H1 (cell line): ENCODE results near the gene KCNA1. TPM values are rescaled to one million over a fixed set of nuclear protein-coding genes. Genes with fewer than 3 reads are reported as not detected.

Experiments
- CTCF ChIA-PET: fragments of 300-600 bp; sonication (Branson Sonifier 250); formaldehyde crosslinking; loops from one replicate; lab custom pipeline; 2021; ENCODE audit not compliant: partially characterized antibody; lab: Charles Lee
- POLR2A ChIA-PET: fragments of 300-600 bp; sonication (Branson Sonifier 250); formaldehyde crosslinking; loops from one replicate; lab custom pipeline; 2021; ENCODE audit warnings: inconsistent platforms; ENCODE audit not compliant: partially characterized antibody; lab: Charles Lee
- DNase-seq, 2 experiments: peaks; one replicate each; pipeline versions ENCODE4 v3.0.0 to v3.0.0-alpha.2; 2010 to 2022; ENCODE audit warnings: low spot score in 2 of 2, low read depth in 1 of 2, mixed read lengths in 1 of 2
- FAIRE-seq: peaks from 2 replicates; lab custom pipeline; 2011; peaks lifted over from hg19 to GRCh38; lab: Jason Lieb, UNC
- H2AFZ ChIP-seq: 2 replicates; pipeline ENCODE4 v1.8.1; 2012; ENCODE audit warnings: low read length, inconsistent platforms
- H2AK5ac ChIP-seq: 2 replicates; pipeline ENCODE4 v1.6.1; 2013; ENCODE audit warnings: low read depth, low read length
- H2BK120ac ChIP-seq: replicated peaks from 2 replicates; pipeline ENCODE3; 2013; ENCODE audit warnings: low read depth, low read length, inconsistent platforms
- H2BK12ac ChIP-seq: 2 replicates; pipeline ENCODE4 v1.6.1; 2013; ENCODE audit warnings: low read depth, low read length
- H2BK15ac ChIP-seq: 2 replicates; pipeline ENCODE4 v1.6.1; 2013; ENCODE audit warnings: low read length
- H2BK20ac ChIP-seq: 2 replicates; pipeline ENCODE4 v1.6.1; 2013; ENCODE audit warnings: low read length
- H2BK5ac ChIP-seq: 2 replicates; pipeline ENCODE4 v1.6.1; 2013; ENCODE audit warnings: low read depth, low read length
- H3K14ac ChIP-seq: 2 replicates; pipeline ENCODE4 v1.6.1; 2013; ENCODE audit warnings: inconsistent platforms; ENCODE audit not compliant: insufficient read length
- H3K18ac ChIP-seq: 2 replicates; pipeline ENCODE4 v1.6.1; 2013; ENCODE audit warnings: low read length; ENCODE audit errors: extremely low read depth
- H3K23ac ChIP-seq: 2 replicates; pipeline ENCODE4 v1.6.1; 2013; ENCODE audit warnings: inconsistent platforms; ENCODE audit not compliant: insufficient read length
- H3K23me2 ChIP-seq: 2 replicates; pipeline ENCODE4 v1.6.1; 2013; ENCODE audit warnings: low read depth, low read length
- H3K27ac ChIP-seq: 2 replicates; pipeline ENCODE4 v1.6.1; 2011; ENCODE audit warnings: low read depth, low read length, inconsistent platforms
- H3K27me3 ChIP-seq, 4 experiments: replicated peaks in 1 of 4; 1 replicate in 1 of 4; 2 replicates in 3 of 4; pipeline versions ENCODE4 v1.6.1 to v1.8.1; 2011 to 2013; ENCODE audit warnings: low read length in 3 of 4, mild to moderate bottlenecking in 3 of 4, inconsistent platforms in 2 of 4, mixed read lengths in 2 of 4, moderate library complexity in 1 of 4; ENCODE audit not compliant: control insufficient read depth in 3 of 4, insufficient read depth in 3 of 4; ENCODE audit errors: extremely low read depth in 1 of 4
- H3K36me3 ChIP-seq, 4 experiments: 2 replicates each; pipeline versions ENCODE4 v1.6.1 to v1.8.1; 2011 to 2013; ENCODE audit warnings: mild to moderate bottlenecking in 4 of 4, low read length in 3 of 4, moderate library complexity in 2 of 4, control low read depth in 1 of 4, inconsistent platforms in 1 of 4; ENCODE audit not compliant: insufficient read depth in 4 of 4, control insufficient read depth in 2 of 4
- H3K4ac ChIP-seq: replicated peaks from 2 replicates; pipeline ENCODE3; 2013; ENCODE audit warnings: low read length, low read depth, mixed read lengths, inconsistent platforms; ENCODE audit not compliant: insufficient read length
- H3K4me1 ChIP-seq, 4 experiments: replicated peaks in 1 of 4; 1 replicate in 1 of 4; 2 replicates in 3 of 4; pipeline versions ENCODE4 v1.6.1 to v1.8.1; 2011 to 2013; ENCODE audit warnings: low read length in 3 of 4, inconsistent platforms in 2 of 4, mixed read lengths in 1 of 4; ENCODE audit not compliant: insufficient read depth in 4 of 4, control insufficient read depth in 3 of 4
- H3K4me2 ChIP-seq, 2 experiments: 2 replicates each; pipeline versions ENCODE4 v1.6.1 to v1.8.1; 2011 to 2013; ENCODE audit warnings: low read depth in 2 of 2, low read length in 2 of 2, control low read depth in 1 of 2, inconsistent platforms in 1 of 2, mild to moderate bottlenecking in 1 of 2; ENCODE audit not compliant: insufficient read depth in 1 of 2
- H3K4me3 ChIP-seq, 4 experiments: fragments of 200-600, 300-600 bp in 1 of 4; sonication (generic), shearing (Covaris generic), sonication (Bioruptor Twin) in 1 of 4; 2 replicates each; pipeline versions ENCODE4 v1.5.1 to v1.8.1; 2011 to 2016; ENCODE audit warnings: low read length in 4 of 4, low read depth in 3 of 4, control low read depth in 2 of 4, inconsistent platforms in 2 of 4, mild to moderate bottlenecking in 2 of 4, mixed read lengths in 1 of 4, moderate library complexity in 1 of 4; ENCODE audit not compliant: insufficient read depth in 2 of 4; ENCODE audit errors: extremely low read depth in 1 of 4
- H3K56ac ChIP-seq: replicated peaks from 2 replicates; pipeline ENCODE3; 2013; ENCODE audit warnings: low read depth, mild to moderate bottlenecking, mixed read lengths, low read length, inconsistent platforms; ENCODE audit not compliant: insufficient read length
- H3K79me1 ChIP-seq: 2 replicates; pipeline ENCODE4 v1.6.1; 2013; ENCODE audit warnings: low read depth, low read length, control low read depth
- H3K79me2 ChIP-seq, 2 experiments: 2 replicates each; pipeline versions ENCODE4 v1.6.1 to v1.8.1; 2012 to 2013; ENCODE audit warnings: low read length in 2 of 2, mild to moderate bottlenecking in 2 of 2, inconsistent platforms in 1 of 2; ENCODE audit not compliant: insufficient read depth in 2 of 2, control insufficient read depth in 1 of 2
- H3K9ac ChIP-seq, 4 experiments: replicated peaks in 1 of 4; 1 replicate in 1 of 4; 2 replicates in 3 of 4; pipeline versions ENCODE4 v1.6.1 to v1.8.1; 2011 to 2013; ENCODE audit warnings: low read depth in 3 of 4, low read length in 3 of 4, control low read depth in 2 of 4, mild to moderate bottlenecking in 2 of 4, moderate library complexity in 2 of 4, inconsistent platforms in 1 of 4; ENCODE audit errors: extremely low read depth in 1 of 4
- H3K9me3 ChIP-seq, 2 experiments: 2 replicates each; pipeline versions ENCODE4 v1.6.1 to v1.8.1; 2012 to 2013; ENCODE audit warnings: mild to moderate bottlenecking in 2 of 2, moderate library complexity in 2 of 2, control low read depth in 1 of 2, inconsistent platforms in 1 of 2, low read depth in 1 of 2, low read length in 1 of 2, mixed read lengths in 1 of 2; ENCODE audit not compliant: insufficient read depth in 2 of 2
- H4K20me1 ChIP-seq, 2 experiments: replicated peaks in 1 of 2; 2 replicates each; pipeline versions ENCODE3 to v1.8.1; 2011 to 2013; ENCODE audit warnings: inconsistent platforms in 2 of 2, low read length in 2 of 2, mild to moderate bottlenecking in 1 of 2; ENCODE audit not compliant: insufficient read depth in 2 of 2, control insufficient read depth in 1 of 2
- H4K5ac ChIP-seq: 2 replicates; pipeline ENCODE4 v1.6.1; 2013; ENCODE audit warnings: low read length, low read depth, mixed read lengths, inconsistent platforms; ENCODE audit not compliant: insufficient read length
- H4K8ac ChIP-seq: 2 replicates; pipeline ENCODE4 v1.8.0; 2013; ENCODE audit warnings: mild to moderate bottlenecking, moderate library complexity, low read length, inconsistent platforms; ENCODE audit not compliant: insufficient read depth; ENCODE audit errors: extremely low read depth
- H4K91ac ChIP-seq: replicated peaks from 2 replicates; pipeline ENCODE3; 2013; ENCODE audit warnings: low read length, mixed read lengths, inconsistent platforms; ENCODE audit not compliant: insufficient read length
- EP300 ChIP-seq, 2 experiments: IDR thresholded peaks; 1 replicate in 1 of 2; 2 replicates in 1 of 2; pipeline ENCODE4 v1.6.1; 2011 to 2012; ENCODE audit warnings: low read depth in 2 of 2, low read length in 2 of 2, mild to moderate bottlenecking in 2 of 2, borderline replicate concordance in 1 of 2, inconsistent platforms in 1 of 2, moderate library complexity in 1 of 2
- HDAC6 ChIP-seq: IDR thresholded peaks from one replicate; pipeline ENCODE4 v1.7.1; 2012; ENCODE audit warnings: low read depth, mild to moderate bottlenecking, inconsistent platforms, low read length, moderate library complexity
- WGBS, 2 experiments: shearing (Covaris generic) in 1 of 2; methylation state at CpG; one replicate each; pipeline versions ENCODE4 v1.1.6 to v1.1.7; 2013 to 2015; ENCODE audit warnings: low lambda C conversion rate in 2 of 2, mixed read lengths in 2 of 2, inconsistent platforms in 1 of 2, low coverage in 1 of 2, missing lambda C conversion rate in 1 of 2; ENCODE audit not compliant: insufficient replicate concordance in 2 of 2, insufficient coverage in 1 of 2, insufficient read length in 1 of 2; ENCODE audit errors: extremely low coverage in 1 of 2, missing lambda C conversion rate in 1 of 2; 5-methylcytosine and 5-hydroxymethylcytosine counted together
- polyA plus RNA-seq, 7 experiments: library from polyadenylated mRNA; depleted of rRNA in 3 of 7; stranded (reverse) in 5 of 7; unstranded in 2 of 7; fragments of >200 nt in 5 of 7; fragments of 200-250 nt in 2 of 7; gene quantifications; 1 replicate in 5 of 7; 2 replicates in 1 of 7; 4 replicates in 1 of 7; pipeline versions ENCODE4 v1.2.1 to v1.2.3, GENCODE V29; 2011 to 2013; ENCODE audit warnings: missing spikeins in 2 of 7, mixed read lengths in 2 of 7
- total RNA-seq: library from RNA; stranded (reverse); fragmentation: NEBNext Ultra II Directional; extraction: Animal tissue kit (Norgen Biotek cat#: 25700); gene quantifications from 2 replicates; pipeline ENCODE4 v1.2.1, GENCODE V29; 2021
- TF ChIP-seq, protein P1 (sequence below), 3 experiments: IDR thresholded peaks; 1 replicate in 2 of 3; 2 replicates in 1 of 3; pipeline versions ENCODE4 v1.5.1 to v1.6.1; 2011; ENCODE audit warnings: low read length in 3 of 3, mild to moderate bottlenecking in 3 of 3, inconsistent platforms in 2 of 3, low read depth in 1 of 3, moderate library complexity in 1 of 3; ENCODE audit not compliant: insufficient read depth in 1 of 3; ENCODE audit errors: control extremely low read depth in 1 of 3

Gene KCNA1
- total and polyA plus RNA-seq, 2 of the 8 experiments (the other 6 are each of a cell fraction or from before 2014, with no cell fraction given): 0.23 to 0.30 TPM

DNA sequence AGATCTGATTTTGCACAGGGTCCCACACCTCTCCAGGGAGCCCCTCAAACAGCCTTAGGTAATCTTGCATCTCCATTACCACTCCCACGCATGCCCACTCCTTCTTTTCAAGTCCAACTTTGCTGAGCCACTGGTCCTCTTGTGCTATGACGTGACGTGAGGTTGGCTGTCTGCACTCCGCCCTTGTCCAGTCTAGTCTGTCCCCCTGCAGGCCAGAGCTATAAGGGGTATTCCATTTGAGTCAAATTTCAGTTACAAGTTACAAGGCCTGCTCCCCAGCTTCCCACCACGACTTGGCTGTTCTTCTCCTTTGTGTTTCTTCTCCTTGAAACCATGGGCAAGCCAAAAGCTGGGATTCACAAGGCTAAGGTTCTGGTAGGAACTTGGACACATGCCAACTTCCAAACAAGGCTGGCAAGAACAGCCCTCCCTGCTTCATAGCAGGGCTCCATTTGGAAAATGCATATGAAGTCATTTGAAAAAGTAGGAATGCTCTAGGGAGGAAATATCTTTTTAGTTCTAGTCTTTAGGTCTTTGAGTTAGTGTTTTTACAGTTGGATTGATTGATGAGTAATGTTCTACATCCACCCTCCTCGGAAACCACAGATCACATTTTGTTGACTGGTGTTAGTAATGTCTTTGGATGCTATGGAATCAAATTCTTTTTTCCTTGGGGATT is 49.1 kb downstream of the KCNA1 start:
- H3K4me2 ChIP-seq: no peak overlapping the region
- H3K18ac ChIP-seq: no peak overlapping the region
- no peak overlapping the region for H2BK15ac ChIP-seq
- H4K5ac ChIP-seq: no peak overlapping the region
- H3K4me3 ChIP-seq: no peak overlapping the region
- H3K27ac ChIP-seq: no peak overlapping the region
- H3K4me1 ChIP-seq: peaks cover 0 to 2% (median 0%) of the 10 kb centered on the region in 4 experiments; a peak in 3 of 7 replicates
- H2AK5ac ChIP-seq: no peak overlapping the region
- H2AFZ ChIP-seq: no peak overlapping the region
- no peak overlapping the region for H3K14ac ChIP-seq
- H3K56ac ChIP-seq: no peak overlapping the region
- no peaks in the 10 kb centered on the region for H3K23me2 ChIP-seq
- H3K79me2 ChIP-seq: no peaks in the 10 kb centered on the region
- no peak overlapping the region for H2BK120ac ChIP-seq
- no peak overlapping the region for H3K23ac ChIP-seq
- no peak for FAIRE-seq
- CTCF ChIA-PET: interaction anchor here (0.9 to 2.7 kb wide), 10 partner anchors 9 to 103 kb away, joined by 3 to 8 read pairs (median 4); no protein-coding TSS in a partner anchor
- no peaks in the 10 kb centered on the region for H3K36me3 ChIP-seq
- no peak overlapping the region for H2BK20ac ChIP-seq
- H4K20me1 ChIP-seq: no peaks in the 10 kb centered on the region
- H3K9ac ChIP-seq: no peak overlapping the region
- no peak overlapping the region for H4K8ac ChIP-seq
- H2BK12ac ChIP-seq: no peak overlapping the region
- DNase-seq: no peak
- POLR2A ChIA-PET: no interaction called here
- no peaks in the 10 kb centered on the region for H3K9me3 ChIP-seq
- WGBS, 2 experiments: 82% methylated on average over 6 of the region's 6 CpGs; no CpG with 5 or more reads in 1 of the 2 experiments
- no peaks in the 10 kb centered on the region for H3K79me1 ChIP-seq
- no peak overlapping the region for H2BK5ac ChIP-seq
- TF ChIP-seq HDAC6: no peak
- TF ChIP-seq, protein P1, sequence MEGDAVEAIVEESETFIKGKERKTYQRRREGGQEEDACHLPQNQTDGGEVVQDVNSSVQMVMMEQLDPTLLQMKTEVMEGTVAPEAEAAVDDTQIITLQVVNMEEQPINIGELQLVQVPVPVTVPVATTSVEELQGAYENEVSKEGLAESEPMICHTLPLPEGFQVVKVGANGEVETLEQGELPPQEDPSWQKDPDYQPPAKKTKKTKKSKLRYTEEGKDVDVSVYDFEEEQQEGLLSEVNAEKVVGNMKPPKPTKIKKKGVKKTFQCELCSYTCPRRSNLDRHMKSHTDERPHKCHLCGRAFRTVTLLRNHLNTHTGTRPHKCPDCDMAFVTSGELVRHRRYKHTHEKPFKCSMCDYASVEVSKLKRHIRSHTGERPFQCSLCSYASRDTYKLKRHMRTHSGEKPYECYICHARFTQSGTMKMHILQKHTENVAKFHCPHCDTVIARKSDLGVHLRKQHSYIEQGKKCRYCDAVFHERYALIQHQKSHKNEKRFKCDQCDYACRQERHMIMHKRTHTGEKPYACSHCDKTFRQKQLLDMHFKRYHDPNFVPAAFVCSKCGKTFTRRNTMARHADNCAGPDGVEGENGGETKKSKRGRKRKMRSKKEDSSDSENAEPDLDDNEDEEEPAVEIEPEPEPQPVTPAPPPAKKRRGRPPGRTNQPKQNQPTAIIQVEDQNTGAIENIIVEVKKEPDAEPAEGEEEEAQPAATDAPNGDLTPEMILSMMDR (IDR thresholded peaks at IDR 0.05; ENCODE audit: control extremely low read depth in 1 of 3, insufficient read depth in 1 of 3, low read depth in 1 of 3, low read length in 3 of 3): peak in 1 of 3 experiments; percentile 10; a peak in 1 of 4 replicates
- TF ChIP-seq EP300 (IDR thresholded peaks at IDR 0.05; ENCODE audit: borderline replicate concordance in 1 of 2, low read depth in 2 of 2, low read length in 2 of 2): no peak
- H3K27me3 ChIP-seq: peaks cover 0 to 3% (median 2%) of the 10 kb centered on the region in 4 experiments; a peak in 2 of 7 replicates
- no peak overlapping the region for H4K91ac ChIP-seq
- H3K4ac ChIP-seq: no peak overlapping the region
